Vagina (tissue), 2 donors: ENCODE measurements around the gene SLC44A3. TPM values are rescaled to one million over a fixed set of nuclear protein-coding genes. Genes with fewer than 3 reads are reported as not detected.

ENCODE experiments used
- DNase-seq, 2 donors: peaks; one replicate each; pipeline ENCODE4 v3.0.0-alpha.2; 2017; ENCODE audit errors: extremely low spot score in 2 of 2
- H3K27ac ChIP-seq: fragments of 200-600 bp; sonication (generic); one replicate; pipeline ENCODE4 v1.5.1; 2019
- H3K27me3 ChIP-seq: fragments of 200-600 bp; sonication (generic); one replicate; pipeline ENCODE4 v1.5.1; 2019
- H3K36me3 ChIP-seq, 2 donors: fragments of 200-600 bp; sonication (generic); one replicate each; pipeline ENCODE4 v1.5.1; 2017 to 2019
- H3K4me1 ChIP-seq: fragments of 200-600 bp; sonication (generic); one replicate; pipeline ENCODE4 v1.5.1; 2019
- H3K4me3 ChIP-seq, 2 donors: fragments of 200-600 bp; sonication (generic); 1 replicate in 1 of 2; 2 replicates in 1 of 2; pipeline ENCODE4 v1.5.1; 2016 to 2019
- H3K9me3 ChIP-seq: fragments of 200-600 bp; sonication (generic); one replicate; pipeline ENCODE4 v1.5.1; 2019
- POLR2A ChIP-seq, 2 donors: fragments of 450-650 bp; IDR thresholded peaks; one replicate each; pipeline ENCODE4 v1.6.1; 2017; ENCODE audit warnings: antibody characterized with exemption in 2 of 2, mild to moderate bottlenecking in 2 of 2, moderate library complexity in 2 of 2
- POLR2AphosphoS5 ChIP-seq, 2 donors: sonication (generic); formaldehyde crosslinking; IDR thresholded peaks; one replicate each; pipeline ENCODE4 v1.9.0; 2017; ENCODE audit warnings: antibody characterized with exemption in 2 of 2, mild to moderate bottlenecking in 2 of 2, low read depth in 1 of 2; ENCODE audit not compliant: insufficient read depth in 1 of 2
- intact Hi-C: fragments of 100-400 bp; cut with DNase I; formaldehyde crosslinking; loops from one replicate; pipeline ENCODE4 v1.15.1; 2023
- total RNA-seq: library from RNA; depleted of rRNA; stranded (reverse); fragments of >200 nt; gene quantifications from one replicate; pipeline ENCODE4 v1.2.3, GENCODE V29; 2016
- TF ChIP-seq, protein P1 (sequence below), 3 experiments: fragments of 450-650 bp in 2 of 3; fragments of 200-600 bp in 1 of 3; sonication (generic) in 1 of 3; IDR thresholded peaks; one replicate each; pipeline ENCODE4 v1.5.1; 2017 to 2019; ENCODE audit warnings: antibody characterized with exemption in 3 of 3, mild to moderate bottlenecking in 2 of 3, moderate library complexity in 2 of 3

Gene SLC44A3
- total RNA-seq, 1 donor from 2014 or later = 6.6 TPM

GRCh38 chr1:94812985-94813384 lies 7.2 kb upstream of the SLC44A3 start:
- TF ChIP-seq POLR2A (IDR thresholded peaks at IDR 0.05) (no peak), POLR2AphosphoS5 (IDR thresholded peaks at IDR 0.05; ENCODE audit: insufficient read depth in 1 of 2, low read depth in 1 of 2) (no peak)
- TF ChIP-seq, protein P1, sequence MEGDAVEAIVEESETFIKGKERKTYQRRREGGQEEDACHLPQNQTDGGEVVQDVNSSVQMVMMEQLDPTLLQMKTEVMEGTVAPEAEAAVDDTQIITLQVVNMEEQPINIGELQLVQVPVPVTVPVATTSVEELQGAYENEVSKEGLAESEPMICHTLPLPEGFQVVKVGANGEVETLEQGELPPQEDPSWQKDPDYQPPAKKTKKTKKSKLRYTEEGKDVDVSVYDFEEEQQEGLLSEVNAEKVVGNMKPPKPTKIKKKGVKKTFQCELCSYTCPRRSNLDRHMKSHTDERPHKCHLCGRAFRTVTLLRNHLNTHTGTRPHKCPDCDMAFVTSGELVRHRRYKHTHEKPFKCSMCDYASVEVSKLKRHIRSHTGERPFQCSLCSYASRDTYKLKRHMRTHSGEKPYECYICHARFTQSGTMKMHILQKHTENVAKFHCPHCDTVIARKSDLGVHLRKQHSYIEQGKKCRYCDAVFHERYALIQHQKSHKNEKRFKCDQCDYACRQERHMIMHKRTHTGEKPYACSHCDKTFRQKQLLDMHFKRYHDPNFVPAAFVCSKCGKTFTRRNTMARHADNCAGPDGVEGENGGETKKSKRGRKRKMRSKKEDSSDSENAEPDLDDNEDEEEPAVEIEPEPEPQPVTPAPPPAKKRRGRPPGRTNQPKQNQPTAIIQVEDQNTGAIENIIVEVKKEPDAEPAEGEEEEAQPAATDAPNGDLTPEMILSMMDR (IDR thresholded peaks at IDR 0.05) = no peak

DNA sequence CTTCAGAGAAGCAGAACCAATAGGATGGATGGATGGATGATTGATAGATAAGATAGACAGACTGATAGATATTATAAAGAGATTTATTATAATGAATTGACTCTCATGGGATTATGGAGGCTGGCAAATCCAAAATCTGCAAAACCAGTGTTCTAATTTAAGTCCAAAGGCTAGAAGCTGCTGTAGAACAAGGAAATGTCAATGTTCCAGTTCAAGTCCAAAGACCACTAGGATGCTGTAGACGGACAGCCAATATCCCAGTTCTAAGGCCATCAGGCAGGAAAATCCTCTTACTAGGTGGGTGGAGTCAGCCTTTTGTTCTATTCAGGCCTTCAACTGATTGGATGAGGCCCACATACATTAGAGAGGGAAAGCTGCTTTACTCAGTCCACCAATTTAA lies 4.1 kb upstream of the SLC44A3 start:
- DNase-seq = no peak
- TF ChIP-seq POLR2AphosphoS5 (IDR thresholded peaks at IDR 0.05; ENCODE audit: insufficient read depth in 1 of 2, low read depth in 1 of 2) (no peak), POLR2A (IDR thresholded peaks at IDR 0.05) (no peak)
- TF ChIP-seq, protein P1 (IDR thresholded peaks at IDR 0.05) = no peak
- no peaks in the 10 kb centered on the region for H3K9me3 ChIP-seq
- no peak overlapping the region for H3K27ac ChIP-seq
- intact Hi-C loops = no loop called here
- H3K27me3 ChIP-seq = no peaks in the 10 kb centered on the region
- H3K4me3 ChIP-seq = no peak overlapping the region
- H3K4me1 ChIP-seq = peaks cover 18% of the 10 kb centered on the region
- H3K36me3 ChIP-seq = no peaks in the 10 kb centered on the region

More at GRCh38 chr1:94812985-94813384, 7.2 kb upstream of the SLC44A3 start:
- Histone ChIP-seq H3K27ac (no peak overlapping the region), H3K4me1 (no peaks in the 10 kb centered on the region), H3K27me3 (no peaks in the 10 kb centered on the region), H3K36me3 (no peaks in the 10 kb centered on the region), H3K9me3 (no peaks in the 10 kb centered on the region), H3K4me3 (no peak overlapping the region)
- DNase-seq = no peak
- intact Hi-C loops = no loop called here

DNA sequence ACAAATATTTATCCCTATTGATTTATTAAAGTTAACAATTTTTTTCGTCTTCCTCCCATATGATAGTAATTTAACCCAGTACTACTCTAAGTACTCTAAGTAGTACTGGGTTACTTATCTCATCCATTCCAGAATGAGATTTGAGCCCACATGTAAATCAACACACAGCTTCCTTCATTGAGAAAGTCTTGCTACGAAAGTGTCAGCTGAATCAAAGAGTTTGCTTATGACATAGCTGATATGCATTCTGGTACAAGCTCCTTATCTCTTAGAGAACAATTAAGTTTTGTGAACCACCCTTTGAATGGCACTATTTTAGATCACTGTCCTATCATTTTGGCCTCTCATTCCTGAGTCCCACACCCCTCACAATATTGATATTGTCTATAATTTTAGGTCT lies 2.4 kb upstream of the SLC44A3 start:
- Histone ChIP-seq H3K4me1 (peaks cover 21% of the 10 kb centered on the region), H3K27ac (no peak overlapping the region), H3K36me3 (no peaks in the 10 kb centered on the region), H3K27me3 (no peaks in the 10 kb centered on the region), H3K4me3 (no peak overlapping the region), H3K9me3 (no peaks in the 10 kb centered on the region)
- DNase-seq = no peak
- intact Hi-C loops = no loop called here
- TF ChIP-seq POLR2A (IDR thresholded peaks at IDR 0.05) = no peak
- TF ChIP-seq POLR2AphosphoS5 (IDR thresholded peaks at IDR 0.05; ENCODE audit: insufficient read depth in 1 of 2, low read depth in 1 of 2) = no peak
- TF ChIP-seq, protein P1 (IDR thresholded peaks at IDR 0.05) = no peak

DNA sequence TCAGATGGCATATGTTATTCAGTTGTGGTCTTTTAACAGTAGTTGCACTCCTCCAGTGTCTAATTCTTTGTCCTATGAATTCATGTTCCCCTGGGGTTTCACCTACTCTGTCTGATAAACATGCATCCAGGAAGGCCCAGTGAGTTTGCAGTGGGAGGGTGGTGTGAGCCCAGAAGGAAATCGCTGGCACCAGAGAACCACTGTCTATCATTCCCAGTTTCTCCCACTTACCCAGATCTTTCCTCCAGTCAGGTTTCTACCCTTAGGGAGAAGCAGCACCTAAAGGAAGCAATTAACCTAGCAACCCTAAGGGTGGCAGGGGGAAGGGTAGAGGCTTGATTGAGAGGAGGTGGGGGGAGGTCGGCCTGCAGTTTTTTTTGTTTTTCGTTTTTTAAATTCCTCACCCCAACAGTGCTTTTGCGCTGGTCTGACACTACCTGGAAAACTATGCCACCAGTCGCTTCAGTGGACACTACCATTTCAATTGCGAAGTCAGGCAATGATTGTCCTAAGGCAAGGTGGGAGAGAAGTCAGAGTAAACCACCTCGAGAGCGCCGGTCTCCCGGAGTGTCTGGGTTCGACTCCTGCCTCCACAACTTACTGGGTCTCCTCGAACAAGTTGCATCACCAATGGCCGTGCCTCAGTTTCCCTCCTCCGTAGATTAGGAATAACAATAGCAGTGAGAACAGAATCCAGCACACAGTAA lies 766 bp upstream of the SLC44A3 start:
- TF ChIP-seq, protein P1 (IDR thresholded peaks at IDR 0.05) = no peak
- no peak for TF ChIP-seq POLR2AphosphoS5 (IDR thresholded peaks at IDR 0.05; ENCODE audit: insufficient read depth in 1 of 2, low read depth in 1 of 2)
- TF ChIP-seq POLR2A (IDR thresholded peaks at IDR 0.05) = no peak
- Histone ChIP-seq H3K9me3 (no peaks in the 10 kb centered on the region), H3K36me3 (no peaks in the 10 kb centered on the region), H3K27me3 (no peaks in the 10 kb centered on the region), H3K4me1 (peaks cover 21% of the 10 kb centered on the region), H3K27ac (peak overlapping the region; percentile 43), H3K4me3 (peak overlapping the region; percentile 61 to 70)
- DNase-seq = no peak
- intact Hi-C loops = no loop called here

DNA sequence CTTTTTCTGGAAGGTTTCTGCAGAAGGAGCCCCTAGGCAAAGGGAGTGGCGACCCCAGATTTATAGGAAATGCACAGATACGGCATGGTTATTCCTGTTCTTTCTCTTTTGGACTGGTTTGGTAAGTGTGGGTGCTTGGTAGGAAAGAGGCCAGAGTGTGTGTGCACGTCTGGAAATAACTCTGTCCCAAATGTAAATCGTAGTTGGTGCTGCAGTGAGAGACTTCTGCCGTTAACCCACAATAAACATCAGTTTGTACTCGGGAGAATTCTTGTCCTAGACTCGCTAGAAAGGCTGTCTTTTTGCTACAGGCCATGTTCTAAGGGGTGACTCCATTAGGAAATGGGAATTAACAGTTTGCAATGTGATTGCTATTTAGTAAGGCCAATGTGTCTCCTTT lies 779 bp downstream of the SLC44A3 start:
- Histone ChIP-seq H3K27ac (no peak overlapping the region), H3K4me1 (peaks cover 21% of the 10 kb centered on the region), H3K36me3 (no peaks in the 10 kb centered on the region), H3K4me3 (peak overlapping the region; percentile 61 to 70), H3K9me3 (no peaks in the 10 kb centered on the region), H3K27me3 (no peaks in the 10 kb centered on the region)
- TF ChIP-seq, protein P1 (IDR thresholded peaks at IDR 0.05) = no peak
- TF ChIP-seq POLR2AphosphoS5 (IDR thresholded peaks at IDR 0.05; ENCODE audit: insufficient read depth in 1 of 2, low read depth in 1 of 2) (no peak), POLR2A (IDR thresholded peaks at IDR 0.05) (no peak)
- intact Hi-C loops = no loop called here
- DNase-seq = no peak
